ENCODE data around the gene LRRC75A.

DNA sequence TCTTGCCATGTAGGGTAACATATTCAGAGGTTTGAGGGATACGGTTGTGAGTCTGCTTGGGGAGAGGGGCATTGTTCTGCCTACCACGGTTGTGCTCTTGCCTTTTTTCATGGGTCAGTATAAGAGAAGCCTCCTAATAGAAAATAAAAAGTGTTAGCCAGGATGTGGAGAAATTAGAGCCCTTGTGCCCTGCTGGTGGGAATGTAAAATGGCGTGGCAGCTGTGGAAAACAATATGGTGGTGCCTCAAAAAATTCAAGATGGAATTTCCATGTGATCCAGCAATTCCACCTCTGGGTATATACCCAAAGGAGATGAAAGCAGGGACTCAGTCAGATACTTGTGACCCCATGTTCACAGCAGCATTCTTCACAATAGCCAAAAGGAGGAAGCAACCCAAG, 14.2 kb upstream of the LRRC75A start:
- TF ChIP-seq EZH2 (IDR thresholded peaks at IDR 0.05; ENCODE audit: borderline replicate concordance, low read length): no peak
- TF ChIP-seq, protein P1, sequence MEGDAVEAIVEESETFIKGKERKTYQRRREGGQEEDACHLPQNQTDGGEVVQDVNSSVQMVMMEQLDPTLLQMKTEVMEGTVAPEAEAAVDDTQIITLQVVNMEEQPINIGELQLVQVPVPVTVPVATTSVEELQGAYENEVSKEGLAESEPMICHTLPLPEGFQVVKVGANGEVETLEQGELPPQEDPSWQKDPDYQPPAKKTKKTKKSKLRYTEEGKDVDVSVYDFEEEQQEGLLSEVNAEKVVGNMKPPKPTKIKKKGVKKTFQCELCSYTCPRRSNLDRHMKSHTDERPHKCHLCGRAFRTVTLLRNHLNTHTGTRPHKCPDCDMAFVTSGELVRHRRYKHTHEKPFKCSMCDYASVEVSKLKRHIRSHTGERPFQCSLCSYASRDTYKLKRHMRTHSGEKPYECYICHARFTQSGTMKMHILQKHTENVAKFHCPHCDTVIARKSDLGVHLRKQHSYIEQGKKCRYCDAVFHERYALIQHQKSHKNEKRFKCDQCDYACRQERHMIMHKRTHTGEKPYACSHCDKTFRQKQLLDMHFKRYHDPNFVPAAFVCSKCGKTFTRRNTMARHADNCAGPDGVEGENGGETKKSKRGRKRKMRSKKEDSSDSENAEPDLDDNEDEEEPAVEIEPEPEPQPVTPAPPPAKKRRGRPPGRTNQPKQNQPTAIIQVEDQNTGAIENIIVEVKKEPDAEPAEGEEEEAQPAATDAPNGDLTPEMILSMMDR (conservative IDR thresholded peaks at IDR 0.05 in 1 of 2, IDR thresholded peaks at IDR 0.05 in 1 of 2; ENCODE audit: extremely low read depth in 1 of 2, insufficient read depth in 1 of 2, low read depth in 1 of 2, low read length in 2 of 2): peak in 1 of 2 donors; percentile 13

All from mammary epithelial cell (primary cell).